Measurements from ENCODE around the gene ITIH3. TPM values are rescaled to one million over a fixed set of nuclear protein-coding genes. Genes with fewer than 3 reads are reported as not detected.

Gene ITIH3
- total and polyA plus RNA-seq, 2 of the 8 experiments (the other 6 are each of a cell fraction or from before 2014, with no cell fraction given) = not detected

DNA sequence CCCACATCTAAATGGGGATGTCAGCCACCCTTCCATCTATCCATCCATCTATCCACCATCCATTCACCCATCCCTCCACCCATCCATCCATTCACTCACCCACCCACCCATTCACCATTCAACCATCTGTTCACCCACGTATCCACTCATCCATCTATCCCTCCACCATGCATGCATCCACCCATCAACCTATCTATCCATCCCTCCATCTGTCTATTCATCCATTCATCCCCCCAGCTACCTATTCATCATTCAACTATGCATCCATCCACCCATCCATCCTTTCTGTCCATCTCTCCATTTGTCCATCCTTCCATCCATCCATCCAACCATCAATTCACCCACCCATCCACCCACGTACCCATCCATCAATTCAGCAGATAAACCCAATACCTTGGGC lies 14.6 kb downstream of the ITIH3 start:
- H3K18ac ChIP-seq (ENCODE audit: extremely low read depth, low read length) = no peak overlapping the region
- H3K79me2 ChIP-seq (ENCODE audit: control insufficient read depth in 1 of 2, insufficient read depth in 2 of 2, low read length in 2 of 2) = no peaks in the 10 kb centered on the region
- H3K56ac ChIP-seq (replicated peaks; ENCODE audit: insufficient read length, low read depth, low read length) = no peak overlapping the region
- DNase-seq (ENCODE audit: low read depth in 1 of 2, low spot score in 2 of 2) (no peak), FAIRE-seq (no peak)
- no peak overlapping the region for H3K9ac ChIP-seq (replicated peaks in 1 of 4; ENCODE audit: extremely low read depth in 1 of 4, low read depth in 3 of 4, low read length in 3 of 4)
- no peaks in the 10 kb centered on the region for H3K79me1 ChIP-seq (ENCODE audit: low read depth, low read length)
- H3K9me3 ChIP-seq (ENCODE audit: insufficient read depth in 2 of 2, low read depth in 1 of 2, low read length in 1 of 2) = no peaks in the 10 kb centered on the region
- H3K4me1 ChIP-seq (replicated peaks in 1 of 4; ENCODE audit: control insufficient read depth in 3 of 4, insufficient read depth in 4 of 4, low read length in 3 of 4) = no peaks in the 10 kb centered on the region
- no peak overlapping the region for H4K8ac ChIP-seq (ENCODE audit: extremely low read depth, insufficient read depth, low read length)
- H3K23ac ChIP-seq (ENCODE audit: insufficient read length) = no peak overlapping the region
- H2BK120ac ChIP-seq (replicated peaks; ENCODE audit: low read depth, low read length) = no peak overlapping the region
- ChIA-PET POLR2A (ENCODE audit: partially characterized antibody) (no interaction called here), CTCF (ENCODE audit: partially characterized antibody) (interaction anchor here (1.3 to 3.0 kb wide), 5 partner anchors 9 to 21 kb away, joined by 3 to 12 read pairs (median 5); no protein-coding TSS in a partner anchor)
- no peak overlapping the region for H4K91ac ChIP-seq (replicated peaks; ENCODE audit: insufficient read length, low read length)
- H2BK20ac ChIP-seq (ENCODE audit: low read length) = no peak overlapping the region
- H4K20me1 ChIP-seq (replicated peaks in 1 of 2; ENCODE audit: control insufficient read depth in 1 of 2, insufficient read depth in 2 of 2, low read length in 2 of 2) = no peaks in the 10 kb centered on the region
- H2AFZ ChIP-seq (ENCODE audit: low read length) = no peak overlapping the region
- peaks cover 5% of the 10 kb centered on the region; the same call in 1 of the 2 replicates for H3K23me2 ChIP-seq (ENCODE audit: low read depth, low read length)
- TF ChIP-seq ZNF274 (IDR thresholded peaks at IDR 0.05; ENCODE audit: borderline replicate concordance, extremely low read depth, low read length) (no peak), SAP30 (IDR thresholded peaks at IDR 0.05; ENCODE audit: insufficient read depth, insufficient replicate concordance, low read length) (no peak), GABPA (IDR thresholded peaks at IDR 0.05; ENCODE audit: borderline replicate concordance, insufficient read depth, low read length) (no peak)
- 70 to 100% methylated on average over 1 to 2 of the region's 2 CpGs for WGBS, 2 experiments (ENCODE audit: extremely low coverage in 1 of 2, insufficient coverage in 1 of 2, insufficient read length in 1 of 2, insufficient replicate concordance in 2 of 2, low coverage in 1 of 2, low lambda C conversion rate in 2 of 2, missing lambda C conversion rate in 1 of 2)
- no peak overlapping the region for H3K4me2 ChIP-seq (ENCODE audit: insufficient read depth in 1 of 2, low read depth in 2 of 2, low read length in 2 of 2)
- no peak overlapping the region for H2BK12ac ChIP-seq (ENCODE audit: low read depth, low read length)
- no peak overlapping the region for H4K5ac ChIP-seq (ENCODE audit: insufficient read length, low read depth, low read length)
- no peak overlapping the region for H3K14ac ChIP-seq (ENCODE audit: insufficient read length)
- H3K4ac ChIP-seq (replicated peaks; ENCODE audit: insufficient read length, low read depth, low read length) = no peak overlapping the region
- H2BK5ac ChIP-seq (ENCODE audit: low read depth, low read length) = no peak overlapping the region
- H3K36me3 ChIP-seq (ENCODE audit: control insufficient read depth in 2 of 4, insufficient read depth in 4 of 4, low read length in 3 of 4) = no peaks in the 10 kb centered on the region
- H3K4me3 ChIP-seq (ENCODE audit: extremely low read depth in 1 of 4, insufficient read depth in 2 of 4, low read depth in 3 of 4, low read length in 4 of 4) = no peak overlapping the region
- no peak overlapping the region for H2AK5ac ChIP-seq (ENCODE audit: low read depth, low read length)
- no peak overlapping the region for H2BK15ac ChIP-seq (ENCODE audit: low read length)
- H3K27ac ChIP-seq (ENCODE audit: low read depth, low read length) = no peak overlapping the region
- H3K27me3 ChIP-seq (replicated peaks in 1 of 4; ENCODE audit: control insufficient read depth in 3 of 4, extremely low read depth in 1 of 4, insufficient read depth in 3 of 4, low read length in 3 of 4) = no peaks in the 10 kb centered on the region; a peak in 1 of 7 replicates
